RWPE1 (cell line): ENCODE measurements around the gene MTURN.
A peak's percentile ranks its signal among the peaks of the same experiment; 100 is the strongest.

ENCODE experiments used
- CTCF ChIA-PET: fragments of 350-600 bp; sonication (Branson Sonifier 250); formaldehyde crosslinking; extraction: SDS; loops from one replicate; lab custom pipeline; 2021; lab: Yijun Ruan, JAX
- POLR2A ChIA-PET: fragments of 400-600 bp; formaldehyde crosslinking; extraction: SDS; loops from one replicate; lab custom pipeline; 2020; ENCODE audit warnings: antibody characterized with exemption; ENCODE audit not compliant: low non-redundant PET; lab: Yijun Ruan, JAX
- DNase-seq: peaks from one replicate; pipeline ENCODE4 v3.0.0; 2012; ENCODE audit warnings: low spot score
- H3K27ac ChIP-seq: fragments of 450-650 bp; 2 replicates; pipeline ENCODE4 v1.5.1; 2017
- TF ChIP-seq, protein P1 (sequence below): fragments of 450-650 bp; conservative IDR thresholded peaks from 2 replicates; pipeline ENCODE4 v1.5.1; 2017; ENCODE audit warnings: low read depth, mild to moderate bottlenecking

Gene MTURN

GRCh38 chr7:30173058-30173897 lies 38.5 kb downstream of the MTURN start:
- CTCF ChIA-PET, result interaction anchor here (0.6 to 1.1 kb wide), 7 partner anchors 9 to 109 kb away, joined by 3 to 5 read pairs (median 3); partner anchors contain the start of gene MTURN
- DNase-seq, result peak; percentile 93
- H3K27ac ChIP-seq, result peak overlapping the region; percentile 93
- TF ChIP-seq, protein P1, sequence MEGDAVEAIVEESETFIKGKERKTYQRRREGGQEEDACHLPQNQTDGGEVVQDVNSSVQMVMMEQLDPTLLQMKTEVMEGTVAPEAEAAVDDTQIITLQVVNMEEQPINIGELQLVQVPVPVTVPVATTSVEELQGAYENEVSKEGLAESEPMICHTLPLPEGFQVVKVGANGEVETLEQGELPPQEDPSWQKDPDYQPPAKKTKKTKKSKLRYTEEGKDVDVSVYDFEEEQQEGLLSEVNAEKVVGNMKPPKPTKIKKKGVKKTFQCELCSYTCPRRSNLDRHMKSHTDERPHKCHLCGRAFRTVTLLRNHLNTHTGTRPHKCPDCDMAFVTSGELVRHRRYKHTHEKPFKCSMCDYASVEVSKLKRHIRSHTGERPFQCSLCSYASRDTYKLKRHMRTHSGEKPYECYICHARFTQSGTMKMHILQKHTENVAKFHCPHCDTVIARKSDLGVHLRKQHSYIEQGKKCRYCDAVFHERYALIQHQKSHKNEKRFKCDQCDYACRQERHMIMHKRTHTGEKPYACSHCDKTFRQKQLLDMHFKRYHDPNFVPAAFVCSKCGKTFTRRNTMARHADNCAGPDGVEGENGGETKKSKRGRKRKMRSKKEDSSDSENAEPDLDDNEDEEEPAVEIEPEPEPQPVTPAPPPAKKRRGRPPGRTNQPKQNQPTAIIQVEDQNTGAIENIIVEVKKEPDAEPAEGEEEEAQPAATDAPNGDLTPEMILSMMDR, result peak; percentile 81
- POLR2A ChIA-PET, result no interaction called here

DNA sequence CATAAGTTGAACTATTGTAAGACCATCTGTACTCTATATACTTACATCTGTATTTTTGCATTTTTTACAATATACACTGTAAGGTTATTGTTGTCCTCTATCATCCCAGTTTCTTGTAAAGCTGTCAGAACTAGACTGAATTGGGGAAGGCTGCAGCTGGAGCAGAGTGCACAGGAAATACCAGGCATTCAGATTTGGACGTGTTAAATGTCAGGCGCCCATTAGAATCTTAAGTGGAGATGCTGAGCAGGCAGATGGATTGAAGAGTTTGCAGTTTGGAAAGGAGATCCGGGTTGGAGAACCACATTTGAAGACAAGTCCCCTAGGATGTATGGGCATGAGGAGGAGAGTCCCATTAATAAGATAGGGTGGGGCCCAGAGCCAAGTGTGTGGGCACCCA lies 40.4 kb downstream of the MTURN start:
- TF ChIP-seq, protein P1, result no peak
- no peak overlapping the region for H3K27ac ChIP-seq
- ChIA-PET POLR2A (no interaction called here), CTCF (no interaction called here)
- no peak for DNase-seq

DNA sequence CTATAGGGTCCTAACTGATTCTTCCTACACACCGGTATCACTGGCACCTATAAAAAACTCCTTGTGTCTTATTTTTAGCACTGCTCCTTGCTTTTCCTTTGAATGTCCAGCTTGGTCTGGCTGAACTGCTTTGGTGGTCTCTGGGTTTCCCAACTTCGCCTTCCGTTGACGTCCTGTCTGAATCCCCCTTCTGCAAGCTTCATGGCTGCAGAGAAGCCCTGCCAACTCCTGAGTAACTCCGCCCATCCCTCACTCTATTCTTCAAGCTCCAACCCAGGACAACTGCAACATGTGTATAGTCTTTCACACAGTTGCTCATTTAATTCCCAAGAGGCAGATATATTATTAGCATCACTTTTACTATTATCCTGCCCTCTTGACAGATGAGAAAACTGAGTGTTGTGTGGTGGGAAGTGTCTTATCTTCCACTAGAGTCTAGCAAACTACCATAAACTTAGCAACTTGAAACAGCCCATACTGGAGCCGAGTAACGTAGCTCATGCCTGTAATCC lies 40.9 kb downstream of the MTURN start:
- TF ChIP-seq, protein P1, result no peak
- ChIA-PET CTCF (no interaction called here), POLR2A (no interaction called here)
- DNase-seq, result no peak
- no peak overlapping the region for H3K27ac ChIP-seq

GRCh38 chr7:30176463-30177109 lies 41.8 kb downstream of the MTURN start:
- CTCF ChIA-PET, result no interaction called here
- DNase-seq, result no peak
- no peak overlapping the region for H3K27ac ChIP-seq
- TF ChIP-seq, protein P1, result no peak
- POLR2A ChIA-PET, result no interaction called here

DNA sequence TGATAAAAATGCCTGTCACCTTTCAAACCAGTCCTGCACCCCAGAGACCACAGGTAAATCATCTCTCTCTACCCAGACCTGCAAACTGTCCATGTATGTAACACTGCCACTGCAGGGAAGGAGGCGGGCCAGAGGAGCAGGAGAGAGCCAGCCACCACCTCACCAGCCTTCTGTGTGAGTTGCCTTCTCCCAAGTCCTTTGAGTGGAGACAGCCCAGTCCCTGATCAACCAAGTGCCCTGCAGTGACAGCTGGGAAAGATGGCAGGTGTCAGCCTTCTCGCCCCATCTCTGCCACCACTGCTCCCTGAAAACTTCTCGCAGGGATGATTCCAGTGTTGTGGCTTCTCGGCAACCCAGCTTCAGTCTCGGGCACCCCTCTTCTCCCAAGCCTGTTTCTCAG lies 42.4 kb downstream of the MTURN start:
- TF ChIP-seq, protein P1, result no peak
- CTCF ChIA-PET, result no interaction called here
- POLR2A ChIA-PET, result no interaction called here
- DNase-seq, result no peak
- H3K27ac ChIP-seq, result no peak overlapping the region

- ChIA-PET CTCF (no interaction called here), POLR2A (no interaction called here)
- no peak for DNase-seq
- TF ChIP-seq, protein P1, result no peak
- H3K27ac ChIP-seq, result no peak overlapping the region
Measured at GRCh38 chr7:30177965-30178364, 43.2 kb downstream of the MTURN start.
